Heart left ventricle (tissue), 16 donors: ENCODE data around the gene CCDC78. TPM values are rescaled to one million over a fixed set of nuclear protein-coding genes. Genes with fewer than 3 reads are reported as not detected.

Experiments
- ATAC-seq, 4 donors: fragments of 200-7000 bp; cut with Tn5 transposase; one replicate each; pipeline ENCODE4 v1.9.1; 2020 to 2022; ENCODE audit warnings: moderate library complexity in 4 of 4, mild to moderate bottlenecking in 3 of 4, moderate number of reproducible peaks in 1 of 4
- DNase-seq, 5 donors: peaks; one replicate each; pipeline ENCODE4 v3.0.0-alpha.2; 2020
- H3K27ac ChIP-seq, 12 donors: fragments of 200-600 bp; sonication (generic) in 4 of 12; one replicate each; pipeline versions ENCODE4 v1.5.0 to v1.8.0; 2016 to 2022; ENCODE audit warnings: mild to moderate bottlenecking in 2 of 12
- H3K27me3 ChIP-seq, 9 donors: fragments of 200-600 bp; sonication (generic) in 2 of 9; one replicate each; pipeline versions ENCODE4 v1.5.1 to v1.8.0; 2016 to 2022; ENCODE audit warnings: mild to moderate bottlenecking in 3 of 9
- H3K36me3 ChIP-seq, 9 donors: fragments of 200-600 bp; sonication (generic) in 2 of 9; one replicate each; pipeline versions ENCODE4 v1.5.0 to v1.8.0; 2018 to 2022; ENCODE audit warnings: mild to moderate bottlenecking in 2 of 9
- H3K4me1 ChIP-seq, 12 donors: fragments of 200-600 bp; sonication (generic) in 4 of 12; one replicate each; pipeline versions ENCODE4 v1.5.0 to v1.8.0; 2016 to 2022; ENCODE audit warnings: mild to moderate bottlenecking in 3 of 12
- H3K4me3 ChIP-seq, 12 donors: fragments of 200-600 bp; sonication (generic) in 4 of 12; one replicate each; pipeline versions ENCODE4 v1.5.0 to v1.8.0; 2017 to 2022; ENCODE audit warnings: mild to moderate bottlenecking in 9 of 12, moderate library complexity in 4 of 12
- H3K9me3 ChIP-seq, 12 donors: fragments of 200-600 bp; sonication (generic) in 4 of 12; one replicate each; pipeline versions ENCODE4 v1.5.0 to v1.8.0; 2016 to 2022; ENCODE audit warnings: mild to moderate bottlenecking in 1 of 12
- POLR2A ChIP-seq, 2 donors: fragments of 450-650 bp; IDR thresholded peaks; one replicate each; pipeline ENCODE4 v1.6.1; 2017; ENCODE audit warnings: antibody characterized with exemption in 2 of 2, mild to moderate bottlenecking in 2 of 2, moderate library complexity in 2 of 2
- WGBS, 4 donors: extraction: QIAGEN DNeasy Blood & Tissue Kit in 2 of 4; methylation state at CpG; one replicate each; pipeline versions ENCODE4 v1.1.5 to v1.1.7; 2013 to 2018; 5-methylcytosine and 5-hydroxymethylcytosine counted together
- intact Hi-C, 10 donors: fragments of 100-400 bp; cut with DNase I; formaldehyde crosslinking; loops; one replicate each; pipeline versions ENCODE4 v1.11.1 to v1.14.2; 2022
- polyA plus RNA-seq, 2 donors: library from polyadenylated mRNA; stranded (reverse); fragments of 200-250 nt; gene quantifications; one replicate each; pipeline ENCODE4 v1.2.3, GENCODE V29; 2013
- total RNA-seq, 9 donors: library from RNA; depleted of rRNA in 2 of 9; stranded (reverse); fragments of >200 nt in 2 of 9; fragmentation: NEBNext Ultra II Directional in 3 of 9; extraction: Animal tissue kit (Norgen Biotek cat#: 25700) in 3 of 9; gene quantifications; one replicate each; pipeline versions ENCODE4 v1.1.0 to v1.2.4, GENCODE V29; 2016 to 2023
- TF ChIP-seq, protein P1 (sequence below), 12 donors: fragments of 200-600 bp; sonication (generic) in 4 of 12; IDR thresholded peaks; one replicate each; pipeline versions ENCODE4 v1.5.0 to v1.8.0; 2018 to 2022; ENCODE audit warnings: antibody characterized with exemption in 12 of 12, mild to moderate bottlenecking in 5 of 12
- donor health status: ischemic (EF 13 %, LVEDD 7.1; RV severe dilation, severe dysfunction).
- donor health status: healthy with polysubstance abuse.
- donor health status: DM: no; HTN: yes; CAD: no.
- donor health status: DM: no; HTN: no; CAD: no.
- donor health status: ischemic (EF 25% LVEDD 6.9; RV normal size, moderate dysfunction).
- donor health status: ischemic (EF 25% LVEDD 5.7; RV mildly dilated, moderate dysfunction).
- donor health status: healthy.
- donor health status: DM: yes; HTN: yes; CAD: no.
- donor health status: ischemic (EF 35%, LVEDD 5.7; RV mildly dilated, moderate dysfunction).
- donor health status: nonischemic (EF 11% LVEDD 7.7; RV severe dilation, severe dysfunction).
- donor health status: DM: yes; HTN: yes; CAD: no.
- donor health status: PGD.
- donor health status: ischemic (EF 29% LVEDD 5.4; RV normal size, mild dysfunction).
- donor health status: nonischemic (EF 23%, LVEDD 6.1; RV moderate dilation, normal function).

The CCDC78 gene
- total and polyA plus RNA-seq, 11 donors: 0.35 to 1.3 (median 0.59) TPM; not detected in 3

DNA sequence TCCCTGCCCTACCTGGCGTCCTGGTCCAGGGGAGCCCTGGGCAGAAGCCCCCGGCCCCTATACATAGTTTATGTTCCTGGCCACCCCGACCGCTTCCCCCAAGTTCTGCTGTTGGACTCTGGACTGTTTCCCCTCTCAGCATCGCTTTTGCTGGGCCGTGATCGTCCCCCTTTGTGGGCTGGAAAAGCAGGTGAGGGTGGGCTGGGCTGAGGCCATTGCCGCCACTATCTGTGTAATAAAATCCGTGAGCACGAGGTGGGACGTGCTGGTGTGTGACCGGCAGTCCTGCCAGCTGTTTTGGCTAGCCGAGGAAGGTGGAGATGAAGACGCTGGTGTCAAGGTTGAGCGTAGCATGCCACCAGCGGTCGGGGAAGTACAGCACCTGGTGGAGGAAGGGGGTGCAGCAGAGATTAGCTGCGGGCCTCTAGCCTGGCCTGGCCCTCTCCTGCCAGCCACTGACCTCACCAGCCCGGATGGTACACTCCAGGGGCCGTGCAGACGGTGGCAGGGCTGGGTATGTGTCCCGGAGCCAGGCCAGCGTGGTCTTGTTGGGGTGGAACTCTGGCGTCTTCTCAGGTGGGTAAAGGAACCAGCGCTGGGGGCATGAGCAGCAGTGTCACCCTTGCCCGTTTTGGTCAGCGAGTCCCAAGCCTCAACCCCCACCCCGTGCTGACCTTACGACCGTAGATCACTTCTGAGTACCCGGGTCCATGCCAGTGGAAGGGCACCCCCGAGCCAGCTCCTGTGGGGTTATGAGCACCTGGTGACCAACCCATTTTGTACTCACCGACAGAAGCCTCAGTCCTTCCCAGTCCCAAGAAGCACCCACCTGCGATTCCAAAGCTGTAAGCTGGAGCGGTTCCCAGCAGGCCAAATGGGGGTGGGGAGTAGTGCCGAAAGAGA, 43.5 kb downstream of the CCDC78 start:
- Histone ChIP-seq H3K4me1 (peaks cover 14 to 65% (median 51%) of the 10 kb centered on the region in 12 donors), H3K27ac (no peak overlapping the region), H3K27me3 (no peaks in the 10 kb centered on the region), H3K36me3 (peaks cover 0 to 41% (median 24%) of the 10 kb centered on the region in 9 donors), H3K9me3 (no peaks in the 10 kb centered on the region), H3K4me3 (peak overlapping the region in 6 of 12 donors; percentile 61 to 86 (median 74))
- intact Hi-C loops: no loop called here
- DNase-seq (no peak), ATAC-seq (no peak)
- 84 to 85% (median 84%) methylated on average over 34 to 36 of the region's 36 CpGs for WGBS, 4 donors
- TF ChIP-seq POLR2A (IDR thresholded peaks at IDR 0.05): no peak
- TF ChIP-seq, protein P1, sequence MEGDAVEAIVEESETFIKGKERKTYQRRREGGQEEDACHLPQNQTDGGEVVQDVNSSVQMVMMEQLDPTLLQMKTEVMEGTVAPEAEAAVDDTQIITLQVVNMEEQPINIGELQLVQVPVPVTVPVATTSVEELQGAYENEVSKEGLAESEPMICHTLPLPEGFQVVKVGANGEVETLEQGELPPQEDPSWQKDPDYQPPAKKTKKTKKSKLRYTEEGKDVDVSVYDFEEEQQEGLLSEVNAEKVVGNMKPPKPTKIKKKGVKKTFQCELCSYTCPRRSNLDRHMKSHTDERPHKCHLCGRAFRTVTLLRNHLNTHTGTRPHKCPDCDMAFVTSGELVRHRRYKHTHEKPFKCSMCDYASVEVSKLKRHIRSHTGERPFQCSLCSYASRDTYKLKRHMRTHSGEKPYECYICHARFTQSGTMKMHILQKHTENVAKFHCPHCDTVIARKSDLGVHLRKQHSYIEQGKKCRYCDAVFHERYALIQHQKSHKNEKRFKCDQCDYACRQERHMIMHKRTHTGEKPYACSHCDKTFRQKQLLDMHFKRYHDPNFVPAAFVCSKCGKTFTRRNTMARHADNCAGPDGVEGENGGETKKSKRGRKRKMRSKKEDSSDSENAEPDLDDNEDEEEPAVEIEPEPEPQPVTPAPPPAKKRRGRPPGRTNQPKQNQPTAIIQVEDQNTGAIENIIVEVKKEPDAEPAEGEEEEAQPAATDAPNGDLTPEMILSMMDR (IDR thresholded peaks at IDR 0.05): no peak

DNA sequence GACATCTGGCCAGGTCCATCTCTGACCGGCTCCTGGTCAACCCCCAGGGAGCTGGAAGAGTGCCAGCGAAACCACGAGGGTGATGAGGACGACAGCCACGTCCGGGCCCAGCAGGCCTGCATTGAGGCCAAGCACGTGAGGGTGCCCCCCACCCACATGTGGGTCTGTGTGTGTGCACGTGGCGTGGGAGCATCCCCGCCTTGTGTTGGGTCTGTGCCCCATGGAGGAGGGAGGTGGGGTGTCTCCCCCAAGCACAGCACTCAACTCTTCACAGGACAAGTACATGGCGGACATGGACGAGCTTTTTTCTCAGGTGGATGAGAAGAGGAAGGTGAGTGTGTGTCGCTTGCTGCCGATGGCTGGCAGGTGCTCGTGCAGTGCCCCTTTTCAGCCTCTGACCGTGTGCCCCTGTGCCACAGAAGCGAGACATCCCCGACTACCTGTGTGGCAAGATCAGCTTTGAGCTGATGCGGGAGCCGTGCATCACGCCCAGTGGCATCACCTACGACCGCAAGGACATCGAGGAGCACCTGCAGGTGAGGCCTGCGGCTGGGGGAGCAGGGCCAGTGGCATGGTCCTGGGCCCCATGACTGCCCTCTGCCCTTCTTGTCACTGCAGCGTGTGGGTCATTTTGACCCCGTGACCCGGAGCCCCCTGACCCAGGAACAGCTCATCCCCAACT, 44.4 kb downstream of the CCDC78 start:
- TF ChIP-seq POLR2A (IDR thresholded peaks at IDR 0.05): no peak
- TF ChIP-seq, protein P1 (IDR thresholded peaks at IDR 0.05): no peak
- H3K9me3 ChIP-seq: no peaks in the 10 kb centered on the region
- peaks cover 14 to 65% (median 51%) of the 10 kb centered on the region in 12 donors for H3K4me1 ChIP-seq
- no peaks in the 10 kb centered on the region for H3K27me3 ChIP-seq
- WGBS, 4 donors: 69 to 75% (median 72%) methylated on average over 25 to 28 of the region's 28 CpGs
- DNase-seq (peak in 1 of 5 donors; percentile 41), ATAC-seq (no peak)
- no peak overlapping the region for H3K27ac ChIP-seq
- peak overlapping the region in 5 of 12 donors; percentile 12 to 96 (median 71) for H3K4me3 ChIP-seq
- H3K36me3 ChIP-seq: peaks cover 0 to 38% (median 24%) of the 10 kb centered on the region in 9 donors
- intact Hi-C loops: no loop called here

DNA sequence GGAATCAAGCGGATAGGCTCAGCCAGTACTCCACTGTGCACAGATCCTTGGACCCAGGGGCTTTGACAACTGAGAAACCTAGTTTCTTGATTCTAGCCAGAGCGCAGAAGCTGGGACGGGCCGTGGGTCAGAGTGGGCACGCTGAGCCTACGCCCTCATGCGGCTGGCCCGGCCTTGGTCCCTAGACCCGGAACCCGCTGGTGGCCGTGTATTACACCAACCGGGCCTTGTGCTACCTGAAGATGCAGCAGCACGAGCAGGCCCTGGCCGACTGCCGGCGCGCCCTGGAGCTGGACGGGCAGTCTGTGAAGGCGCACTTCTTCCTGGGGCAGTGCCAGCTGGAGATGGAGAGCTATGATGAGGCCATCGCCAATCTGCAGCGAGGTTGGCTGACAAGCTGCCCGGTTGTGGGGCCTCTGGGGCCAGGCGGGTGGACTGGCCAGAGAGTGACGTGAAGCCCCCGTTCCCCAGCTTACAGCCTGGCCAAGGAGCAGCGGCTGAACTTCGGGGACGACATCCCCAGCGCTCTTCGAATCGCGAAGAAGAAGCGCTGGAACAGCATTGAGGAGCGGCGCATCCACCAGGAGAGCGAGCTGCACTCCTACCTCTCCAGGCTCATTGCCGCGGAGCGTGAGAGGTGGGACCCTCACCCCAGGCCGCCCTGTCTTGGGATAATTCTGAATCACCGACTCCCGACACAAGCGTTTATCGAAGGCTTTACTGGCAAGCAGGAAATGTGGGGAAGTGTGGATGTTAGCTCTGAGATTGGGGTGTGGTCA, 45.1 kb downstream of the CCDC78 start:
- intact Hi-C loops: no loop called here

More for the DNA sequence above, 45.1 kb downstream of the CCDC78 start:
- DNase-seq (peak in 1 of 5 donors; percentile 68), ATAC-seq (no peak)
- TF ChIP-seq, protein P1 (IDR thresholded peaks at IDR 0.05): no peak
- no peak for TF ChIP-seq POLR2A (IDR thresholded peaks at IDR 0.05)
- H3K36me3 ChIP-seq: peaks cover 0 to 31% (median 19%) of the 10 kb centered on the region in 9 donors
- peak overlapping the region; percentile 61 to 100 (median 78) for H3K4me3 ChIP-seq
- WGBS, 4 donors: 45 to 58% (median 50%) methylated on average over 32 to 44 of the region's 44 CpGs
- peaks cover 14 to 64% (median 52%) of the 10 kb centered on the region in 12 donors for H3K4me1 ChIP-seq
- H3K27ac ChIP-seq: peak overlapping the region in 11 of 12 donors; percentile 93 to 99 (median 96)
- H3K27me3 ChIP-seq: no peaks in the 10 kb centered on the region
- no peaks in the 10 kb centered on the region for H3K9me3 ChIP-seq
